OCI-M2 (cell line): ENCODE data around the gene ANKRD40CL.
"Not testable (repeated sequence)": the region's sequence is repeated elsewhere in the genome, so short reads cannot be mapped to it uniquely, and the experiment has no call there.

Experiments
- DNase-seq: peaks from one replicate; lab custom pipeline; 2025; ENCODE audit not compliant: unreplicated experiment; lab: John Stamatoyannopoulos, UW

Gene ANKRD40CL

GRCh38 chr17:50763716-50764475 lies 3.4 kb downstream of the ANKRD40CL start:
- no peak for DNase-seq

- DNase-seq: no peak
Measured at GRCh38 chr17:50762177-50762576, 5.1 kb downstream of the ANKRD40CL start.

- DNase-seq: no peak
Measured at GRCh38 chr17:50758989-50759544, 8.3 kb downstream of the ANKRD40CL start.

- no peak for DNase-seq
Measured at GRCh38 chr17:50758524-50758923, 8.8 kb downstream of the ANKRD40CL start.

GRCh38 chr17:50754521-50754920 lies 12.8 kb downstream of the ANKRD40CL start:
- DNase-seq: no peak

- DNase-seq: no peak
Measured at GRCh38 chr17:50749245-50749644, 18.1 kb downstream of the ANKRD40CL start.

- DNase-seq: no peak
Measured at GRCh38 chr17:50745631-50746030, 21.7 kb downstream of the ANKRD40CL start.

GRCh38 chr17:50739098-50739497 lies 28.2 kb downstream of the ANKRD40CL start:
- no peak for DNase-seq

GRCh38 chr17:50737118-50737698 lies 30.1 kb downstream of the ANKRD40CL start:
- DNase-seq: no peak

GRCh38 chr17:50735287-50735686 lies 32.0 kb downstream of the ANKRD40CL start:
- DNase-seq: no peak

- DNase-seq: no peak
Measured at GRCh38 chr17:50731575-50732460, 35.5 kb downstream of the ANKRD40CL start.

- DNase-seq: no peak
Measured at GRCh38 chr17:50728881-50729765, 38.2 kb downstream of the ANKRD40CL start.

- DNase-seq: no peak
Measured at GRCh38 chr17:50728112-50728429, 39.2 kb downstream of the ANKRD40CL start.

GRCh38 chr17:50725769-50726655 lies 41.3 kb downstream of the ANKRD40CL start:
- no peak for DNase-seq

GRCh38 chr17:50724622-50725021 lies 42.7 kb downstream of the ANKRD40CL start:
- DNase-seq: not testable (repeated sequence)

- no peak for DNase-seq
Measured at GRCh38 chr17:50722746-50723145, 44.6 kb downstream of the ANKRD40CL start.

- no peak for DNase-seq
Measured at GRCh38 chr17:50721194-50722010, 45.9 kb downstream of the ANKRD40CL start.

- DNase-seq: no peak
Measured at GRCh38 chr17:50719924-50720794, 47.2 kb downstream of the ANKRD40CL start.
